HS-5 (cell line): ENCODE measurements around the gene LNP1.

ENCODE experiments used
- DNase-seq: peaks from one replicate; pipeline ENCODE4 v3.0.0-alpha.2; 2012; ENCODE audit warnings: low read depth

Gene LNP1

DNA sequence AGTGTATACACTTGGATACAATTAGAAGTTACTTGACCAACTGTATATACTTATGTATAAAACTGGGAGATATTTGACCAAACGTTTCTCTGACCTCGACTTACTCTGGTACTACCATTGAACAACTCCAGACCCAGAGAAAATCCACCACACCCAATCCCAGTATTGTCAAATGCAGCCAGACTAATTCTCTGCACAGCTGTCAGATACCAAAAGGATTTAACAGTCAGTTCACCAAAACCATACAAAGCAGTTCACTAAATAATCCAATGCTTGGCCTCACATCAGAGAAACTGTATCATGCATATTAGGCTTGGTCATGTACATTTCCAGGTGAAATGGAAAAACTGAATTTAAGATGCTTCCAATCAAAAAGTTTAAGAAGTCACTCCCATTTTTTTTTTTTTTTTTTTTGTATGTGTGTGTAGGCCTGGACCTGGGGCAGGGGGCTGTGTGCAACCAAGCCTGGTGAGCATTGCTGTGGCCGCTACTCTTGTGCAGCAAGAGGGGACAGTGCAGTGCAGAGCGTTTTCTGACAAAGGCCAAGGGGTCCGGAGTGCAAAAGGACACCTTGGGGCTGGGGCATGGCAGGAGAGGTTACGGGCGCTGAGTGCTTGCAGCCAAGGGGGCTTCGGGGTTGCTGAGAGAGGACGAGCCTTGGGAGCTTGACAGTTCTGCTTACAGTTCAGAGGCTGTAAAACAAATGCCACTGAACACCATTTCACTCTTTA lies 1.8 kb upstream of the LNP1 start:
- DNase-seq, result no peak

DNA sequence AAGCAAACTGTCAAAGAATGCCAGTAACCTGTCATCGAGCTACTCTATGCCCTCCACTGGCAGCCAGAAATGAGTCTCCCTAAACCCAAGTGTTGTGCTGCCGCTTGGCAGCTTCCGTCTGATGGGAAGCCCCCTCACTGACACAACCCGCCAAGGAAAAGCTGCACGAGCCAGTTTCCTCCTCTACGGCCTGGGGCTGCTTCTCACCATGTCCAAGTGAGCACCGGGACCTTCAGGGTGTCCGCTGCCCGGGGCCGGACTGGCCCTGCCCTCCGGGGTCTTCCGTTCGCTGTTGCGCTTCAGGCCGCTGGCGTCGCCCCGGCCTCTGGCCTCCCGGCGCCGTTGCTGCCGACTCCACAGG lies 940 bp upstream of the LNP1 start:
- DNase-seq, result no peak

DNA sequence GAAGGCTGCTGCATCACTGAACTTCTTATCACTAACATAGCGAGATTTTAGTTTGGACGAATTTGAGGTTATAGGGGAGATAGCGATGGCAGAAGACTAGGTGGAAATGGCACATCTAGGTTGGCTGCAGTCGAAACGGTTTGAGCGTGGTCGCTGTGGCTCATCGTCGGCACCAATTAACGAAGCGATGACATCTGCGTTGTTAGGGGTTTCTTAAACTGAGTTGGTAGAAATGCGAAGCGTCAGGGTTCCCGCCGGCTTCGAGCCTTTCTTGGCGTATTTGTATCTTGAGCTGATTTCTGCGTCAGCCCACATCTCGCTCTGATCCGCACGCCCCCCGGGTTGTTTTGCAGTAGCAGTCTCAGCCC lies 319 bp downstream of the LNP1 start:
- no peak for DNase-seq

DNA sequence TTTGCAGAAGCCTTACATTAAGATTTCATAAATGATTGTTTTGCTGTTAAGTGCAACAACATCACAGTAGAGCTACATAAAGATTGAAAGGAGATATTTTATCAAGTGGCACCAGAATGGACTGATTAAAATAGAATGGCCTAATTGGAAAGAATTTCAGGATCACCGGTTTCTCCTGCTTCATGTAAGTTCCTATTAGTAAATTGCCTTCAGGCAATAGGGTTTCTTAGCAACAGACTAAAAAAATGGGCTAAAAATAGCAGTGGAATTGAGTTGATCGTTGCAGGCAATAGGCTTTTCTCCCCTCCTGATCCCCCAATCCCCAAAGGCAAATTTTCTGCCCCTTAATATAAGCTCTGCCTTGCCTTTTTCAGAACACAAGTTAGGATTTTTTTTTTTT lies 917 bp downstream of the LNP1 start:
- DNase-seq, result no peak

GRCh38 chr3:100402891-100403290 lies 1.6 kb downstream of the LNP1 start:
- no peak for DNase-seq

GRCh38 chr3:100403362-100404249 lies 2.3 kb downstream of the LNP1 start:
- no peak for DNase-seq

DNA sequence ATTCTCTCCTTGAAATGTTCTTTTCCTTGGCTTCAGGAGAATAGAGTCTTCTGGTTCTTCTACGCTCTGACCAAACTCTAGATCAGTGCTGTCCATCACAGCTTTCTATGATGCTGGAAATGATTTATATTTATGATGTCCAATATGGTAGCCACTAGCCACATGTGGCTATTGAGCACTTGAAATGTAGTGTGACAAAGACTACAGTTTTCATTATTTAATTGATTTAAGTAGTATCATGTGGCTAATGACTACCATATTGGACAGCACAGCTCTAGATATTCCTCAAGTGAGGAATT lies 2.9 kb downstream of the LNP1 start:
- no peak for DNase-seq

GRCh38 chr3:100407164-100407563 lies 5.8 kb downstream of the LNP1 start:
- DNase-seq, result no peak

- no peak for DNase-seq
Measured at GRCh38 chr3:100407977-100408532, 6.7 kb downstream of the LNP1 start.

DNA sequence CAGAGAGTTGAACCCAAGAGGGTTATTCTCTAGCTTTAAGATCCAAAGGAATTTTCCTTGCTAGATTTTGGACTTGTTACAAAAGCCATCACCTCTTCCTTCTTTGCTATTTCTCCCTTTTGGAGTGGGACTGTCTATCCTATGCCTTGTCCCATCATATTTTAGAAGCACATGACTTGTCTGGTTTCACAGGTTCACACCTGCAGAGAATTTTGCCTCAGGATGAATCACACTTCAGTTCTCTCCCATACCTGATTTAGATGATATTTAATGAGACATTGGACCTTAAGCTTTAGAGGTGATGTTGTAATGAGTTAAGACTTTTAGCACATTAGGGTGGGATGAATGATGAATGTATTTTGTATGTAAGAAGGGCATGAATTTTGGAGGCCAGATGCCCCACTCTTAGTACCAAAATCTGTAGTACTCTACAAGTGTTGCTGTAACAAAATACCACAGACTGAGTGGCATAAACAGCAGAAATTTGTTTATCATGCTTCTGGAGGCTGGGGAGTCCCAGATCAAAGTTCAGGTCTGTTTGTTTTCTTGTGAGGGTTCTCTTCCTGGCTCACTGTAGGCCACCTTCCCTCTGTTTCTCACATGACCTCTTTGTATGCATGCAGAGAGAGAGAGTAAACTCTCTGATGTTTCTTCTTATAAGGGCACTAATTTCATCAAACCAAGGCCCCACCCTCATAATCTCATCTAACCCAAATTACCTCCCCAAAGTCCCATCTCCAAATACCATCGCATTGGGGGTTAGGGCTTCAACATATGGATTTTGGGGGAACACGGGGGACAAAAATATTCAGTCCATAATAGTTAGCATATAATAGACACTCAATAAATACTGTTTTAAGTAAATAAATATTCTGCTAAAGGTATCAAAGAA lies 10.0 kb downstream of the LNP1 start:
- DNase-seq, result no peak

DNA sequence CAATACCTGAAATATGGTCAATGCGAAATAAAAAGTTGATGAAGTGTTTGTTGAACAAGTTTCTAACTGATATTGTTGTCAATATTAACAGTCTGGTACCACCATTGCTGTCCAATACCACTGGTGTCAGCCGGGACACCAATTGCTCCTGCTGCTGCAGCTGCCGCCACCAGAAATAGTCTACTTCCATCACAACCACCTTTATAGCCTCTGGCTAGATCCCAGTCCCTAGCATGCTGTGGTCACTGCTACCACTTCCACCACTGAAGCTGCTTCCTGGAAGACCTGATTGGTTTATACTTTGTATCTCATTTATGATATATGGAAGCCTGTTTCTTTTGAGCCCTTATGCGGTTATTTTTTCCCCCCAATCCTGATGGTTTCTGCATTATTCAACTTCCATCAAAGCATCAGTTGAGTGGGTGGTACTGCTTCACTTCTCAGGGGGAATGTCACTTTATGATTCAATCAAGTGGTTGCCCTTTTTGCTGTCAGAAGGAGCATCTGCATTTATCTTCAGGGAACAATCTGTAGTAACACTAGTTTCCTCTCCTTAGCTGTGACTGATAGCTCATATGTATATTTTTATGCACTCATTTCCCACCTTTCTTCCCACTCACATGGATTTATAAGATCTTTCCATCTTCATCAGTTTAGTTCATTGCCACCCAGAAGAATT lies 11.7 kb downstream of the LNP1 start:
- DNase-seq, result no peak

GRCh38 chr3:100413613-100414012 lies 12.3 kb downstream of the LNP1 start:
- DNase-seq, result no peak

DNA sequence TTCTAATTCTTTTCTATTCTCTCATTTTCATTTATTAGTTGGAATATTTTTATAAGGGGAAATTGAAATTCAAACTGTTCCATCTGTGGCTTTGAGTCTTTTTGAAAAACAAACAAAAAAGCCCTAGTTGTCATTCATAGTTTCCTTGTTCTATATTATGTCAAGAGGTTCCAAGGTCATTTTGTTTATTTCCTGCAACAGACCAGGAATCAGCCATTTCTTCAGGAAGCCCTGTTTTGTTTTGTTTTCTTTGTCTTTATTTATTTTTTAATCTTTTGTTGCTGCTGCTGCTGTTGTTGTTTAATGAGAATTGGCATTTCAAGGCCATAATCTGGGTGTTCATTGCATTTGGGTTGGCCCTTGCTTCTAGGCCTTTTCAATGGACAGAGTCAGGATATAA lies 14.8 kb downstream of the LNP1 start:
- no peak for DNase-seq

DNA sequence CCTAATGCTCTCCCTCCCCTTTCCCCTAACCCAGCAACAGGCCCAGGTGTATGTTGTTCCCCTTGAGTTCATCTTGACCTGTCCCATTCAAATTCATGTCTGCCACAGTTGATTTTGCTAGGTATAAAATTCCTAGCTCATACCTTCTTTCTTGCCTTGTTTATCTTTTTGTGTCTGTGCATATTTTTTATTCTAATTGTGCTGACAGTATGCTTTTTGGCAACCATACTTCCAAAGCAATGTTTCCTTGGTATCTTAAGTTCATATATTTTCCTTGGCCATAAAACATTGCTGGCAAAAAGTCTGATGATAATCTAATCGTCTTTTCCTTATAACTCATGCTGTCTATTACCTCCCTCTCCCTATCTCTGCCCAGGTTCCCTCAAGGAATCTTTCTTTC lies 15.5 kb downstream of the LNP1 start:
- no peak for DNase-seq

- no peak for DNase-seq
Measured at GRCh38 chr3:100419406-100419805, 18.1 kb downstream of the LNP1 start.

- no peak for DNase-seq
Measured at GRCh38 chr3:100420885-100421284, 19.5 kb downstream of the LNP1 start.

DNA sequence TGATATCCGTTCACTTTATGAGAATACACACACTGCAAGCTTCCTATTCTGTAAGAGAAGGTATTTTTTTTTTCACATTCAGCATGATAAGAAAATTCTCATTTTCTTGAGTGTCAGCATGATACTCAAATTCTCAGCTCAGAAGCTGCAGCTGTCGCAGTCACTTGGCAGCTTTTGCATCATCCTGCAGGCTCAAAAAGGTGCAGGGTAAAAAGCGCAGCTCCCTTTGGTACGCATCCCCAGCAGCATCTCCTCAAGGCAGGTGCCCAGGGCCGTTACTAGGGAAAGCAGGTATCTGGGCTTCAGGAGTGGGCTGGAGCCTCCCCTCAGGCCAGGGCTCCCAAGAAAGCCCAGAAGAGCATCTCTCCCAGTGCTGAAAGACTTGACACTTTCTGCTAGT lies 22.3 kb downstream of the LNP1 start:
- no peak for DNase-seq

GRCh38 chr3:100424261-100424660 lies 22.9 kb downstream of the LNP1 start:
- no peak for DNase-seq

- no peak for DNase-seq
Measured at GRCh38 chr3:100425316-100425715, 24.0 kb downstream of the LNP1 start.

GRCh38 chr3:100426067-100426682 lies 24.8 kb downstream of the LNP1 start:
- DNase-seq, result no peak

DNA sequence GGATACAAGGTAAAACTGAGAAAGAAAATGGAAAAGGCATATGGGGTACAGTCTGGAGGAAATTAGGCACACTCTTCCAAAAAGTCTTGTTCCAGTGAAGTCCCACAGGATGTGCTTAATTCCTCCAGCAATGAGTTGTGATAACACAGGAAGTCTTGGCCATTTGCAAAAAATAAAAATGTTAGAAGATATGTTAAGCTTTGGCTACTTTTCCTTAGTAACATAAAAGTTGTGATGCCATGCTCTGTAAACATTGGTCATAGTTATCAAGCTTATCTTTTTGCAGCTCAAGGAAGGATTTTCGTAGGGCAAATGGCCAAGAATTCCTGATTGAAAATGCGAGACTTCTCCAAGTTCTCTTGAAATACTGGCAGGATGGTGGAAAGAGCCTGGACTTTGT lies 26.4 kb downstream of the LNP1 start:
- DNase-seq, result no peak
